OCI-M1 (cell line): ENCODE data around the gene SORBS2.

Experiments used
- DNase-seq: peaks from one replicate; lab custom pipeline; 2025; lab: John Stamatoyannopoulos, UW

Gene SORBS2

GRCh38 chr4:185800266-185800945 is 11.6 kb downstream of the SORBS2 start:
- DNase-seq: no peak

GRCh38 chr4:185799442-185799841 is 12.6 kb downstream of the SORBS2 start:
- no peak for DNase-seq

- DNase-seq: no peak
Measured at GRCh38 chr4:185797596-185798338, 14.2 kb downstream of the SORBS2 start.

GRCh38 chr4:185797018-185797417 is 15.0 kb downstream of the SORBS2 start:
- DNase-seq: no peak

- no peak for DNase-seq
Measured at GRCh38 chr4:185796176-185796575, 15.8 kb downstream of the SORBS2 start.

GRCh38 chr4:185794637-185795036 is 17.4 kb downstream of the SORBS2 start:
- no peak for DNase-seq

- DNase-seq: peak; percentile 27
Measured at GRCh38 chr4:185793716-185794115, 18.3 kb downstream of the SORBS2 start.

GRCh38 chr4:185793116-185793485 is 18.9 kb downstream of the SORBS2 start:
- no peak for DNase-seq

GRCh38 chr4:185792384-185793115 is 19.4 kb downstream of the SORBS2 start:
- no peak for DNase-seq

GRCh38 chr4:185787926-185788679 is 23.9 kb downstream of the SORBS2 start:
- no peak for DNase-seq

GRCh38 chr4:185786422-185786821 is 25.6 kb downstream of the SORBS2 start:
- DNase-seq: no peak

- no peak for DNase-seq
Measured at GRCh38 chr4:185783574-185783973, 28.4 kb downstream of the SORBS2 start.

- DNase-seq: no peak
Measured at GRCh38 chr4:185782523-185782922, 29.5 kb downstream of the SORBS2 start.

GRCh38 chr4:185781555-185782215 is 30.3 kb downstream of the SORBS2 start:
- DNase-seq: no peak

- no peak for DNase-seq
Measured at GRCh38 chr4:185780472-185780871, 31.5 kb downstream of the SORBS2 start.

- DNase-seq: no peak
Measured at GRCh38 chr4:185779517-185779916, 32.5 kb downstream of the SORBS2 start.

GRCh38 chr4:185778307-185778706 is 33.7 kb downstream of the SORBS2 start:
- DNase-seq: no peak

GRCh38 chr4:185775792-185776555 is 36.0 kb downstream of the SORBS2 start:
- no peak for DNase-seq

GRCh38 chr4:185774845-185775680 is 36.9 kb downstream of the SORBS2 start:
- DNase-seq: no peak

- no peak for DNase-seq
Measured at GRCh38 chr4:185774131-185774653, 37.8 kb downstream of the SORBS2 start.
